Ovary (tissue), 3 donors: Measurements from ENCODE around the gene CAV2.

Experiments used
- CTCF ChIP-seq, 3 donors: fragments of 450-650 bp in 2 of 3; fragments of 200-600 bp in 1 of 3; IDR thresholded peaks; one replicate each; pipeline versions ENCODE4 v1.5.1 to v1.8.0; 2016 to 2022; ENCODE audit warnings: antibody characterized with exemption in 3 of 3, mild to moderate bottlenecking in 1 of 3
- EP300 ChIP-seq: sonication (generic); formaldehyde crosslinking; IDR thresholded peaks from one replicate; pipeline ENCODE4 v1.6.1; 2017; ENCODE audit warnings: antibody characterized with exemption
- POLR2A ChIP-seq: fragments of 450-650 bp; IDR thresholded peaks from one replicate; pipeline ENCODE4 v1.6.1; 2017; ENCODE audit warnings: antibody characterized with exemption, mild to moderate bottlenecking, moderate library complexity
- donor health status: DM: no; HTN: no; CAD: no.

DNA sequence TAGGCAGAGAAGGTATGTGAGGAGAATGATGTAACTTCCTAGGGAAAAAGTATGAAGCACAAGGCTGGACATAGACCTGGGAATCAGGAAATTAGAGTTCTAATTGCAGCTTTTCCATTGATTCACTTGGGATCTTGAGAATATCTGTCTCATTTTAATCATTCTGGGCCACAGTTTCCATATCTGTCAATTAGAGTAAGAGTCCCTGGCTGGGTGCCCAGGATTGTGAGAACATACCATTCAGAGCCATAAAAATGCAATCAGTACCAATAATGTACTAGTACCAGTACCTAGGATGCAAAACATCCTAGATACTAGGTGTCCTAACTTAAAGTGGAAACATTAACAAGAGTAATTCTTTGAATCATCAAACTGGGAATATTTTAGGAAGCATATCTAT is 54.9 kb downstream of the CAV2 start:
- no peak for TF ChIP-seq CTCF (IDR thresholded peaks at IDR 0.05)
- no peak for TF ChIP-seq POLR2A
- TF ChIP-seq EP300: no peak
